Transverse colon (tissue), 3 donors: Measurements from ENCODE around the gene ANKRD62.

Experiments used
- CTCF ChIP-seq, 5 experiments: fragments of 200-600 bp in 3 of 5; fragments of 450-650 bp in 2 of 5; sonication (generic) in 3 of 5; IDR thresholded peaks; 1 replicate in 2 of 5; 2 replicates in 3 of 5; pipeline ENCODE4 v1.5.1; 2016 to 2017; ENCODE audit warnings: antibody characterized with exemption in 5 of 5, inconsistent platforms in 3 of 5, mild to moderate bottlenecking in 2 of 5, moderate library complexity in 1 of 5
- EP300 ChIP-seq: sonication (generic); formaldehyde crosslinking; IDR thresholded peaks from one replicate; pipeline ENCODE4 v1.6.1; 2017; ENCODE audit warnings: antibody characterized with exemption, low read depth

- TF ChIP-seq EP300 (no peak), CTCF (IDR thresholded peaks at IDR 0.05) (no peak)
Observed at GRCh38 chr18:12056884-12057402, 36.7 kb upstream of the ANKRD62 start.
